CD4-positive, alpha-beta T cell treated with Interleukin-4 for 1 hour (primary cell): ENCODE measurements around the gene HAP1.

Source experiments
- DNase-seq, 2 donors: peaks; one replicate each; pipeline ENCODE4 v3.0.0-alpha.2; 2020 to 2022

Gene HAP1

GRCh38 chr17:41762391-41762790 lies 27.9 kb upstream of the HAP1 start:
- no peak for DNase-seq

- DNase-seq: peak in 1 of 2 donors; percentile 20
Measured at GRCh38 chr17:41760878-41761277, 26.4 kb upstream of the HAP1 start.

DNA sequence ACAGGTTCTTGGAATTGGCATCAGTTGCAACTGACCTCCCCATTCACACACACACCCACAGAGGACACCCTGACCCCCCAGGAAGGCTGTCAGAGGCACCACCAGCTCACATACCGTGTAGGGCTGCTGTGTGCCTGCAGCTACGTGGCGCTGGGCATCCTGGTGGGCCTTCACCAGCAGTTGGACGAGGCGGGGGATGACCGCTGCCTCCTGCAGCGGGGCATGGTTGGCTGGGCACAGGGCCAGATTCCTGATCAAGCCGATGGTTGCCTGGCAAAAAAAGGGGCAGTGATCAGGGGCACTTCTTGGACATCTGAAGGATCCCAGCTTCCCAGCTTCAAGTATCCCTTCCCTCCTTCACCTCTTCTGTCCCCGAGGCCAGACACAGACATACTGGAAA lies 24.2 kb upstream of the HAP1 start:
- no peak for DNase-seq

- no peak for DNase-seq
Measured at GRCh38 chr17:41754066-41754465, 19.6 kb upstream of the HAP1 start.

- DNase-seq: no peak
Measured at GRCh38 chr17:41751288-41751687, 16.8 kb upstream of the HAP1 start.

- DNase-seq: no peak
Measured at GRCh38 chr17:41750862-41751261, 16.4 kb upstream of the HAP1 start.

DNA sequence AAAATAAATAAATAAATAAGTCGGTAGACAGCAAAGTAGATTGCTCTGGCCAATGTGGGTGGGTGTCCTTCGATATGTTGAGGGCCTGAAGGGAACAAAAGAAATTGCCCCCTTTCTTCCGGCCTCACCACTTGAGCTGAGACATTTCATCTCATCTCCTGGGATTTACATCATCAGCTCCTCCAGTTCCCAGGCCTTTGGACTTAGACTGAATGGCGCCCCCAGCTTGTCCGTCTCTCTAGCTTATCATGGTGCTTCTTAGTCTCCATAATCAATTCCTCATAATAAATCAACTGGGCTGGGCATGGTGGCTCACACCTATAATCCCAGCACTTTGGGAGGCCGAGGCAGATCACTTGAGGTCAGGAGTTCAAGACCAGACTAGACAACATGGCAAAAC lies 13.8 kb upstream of the HAP1 start:
- no peak for DNase-seq

- DNase-seq: no peak
Measured at GRCh38 chr17:41741709-41742108, 7.3 kb upstream of the HAP1 start.

- DNase-seq: no peak
Measured at GRCh38 chr17:41740506-41740905, 6.1 kb upstream of the HAP1 start.

GRCh38 chr17:41739661-41740352 lies 5.4 kb upstream of the HAP1 start:
- no peak for DNase-seq

DNA sequence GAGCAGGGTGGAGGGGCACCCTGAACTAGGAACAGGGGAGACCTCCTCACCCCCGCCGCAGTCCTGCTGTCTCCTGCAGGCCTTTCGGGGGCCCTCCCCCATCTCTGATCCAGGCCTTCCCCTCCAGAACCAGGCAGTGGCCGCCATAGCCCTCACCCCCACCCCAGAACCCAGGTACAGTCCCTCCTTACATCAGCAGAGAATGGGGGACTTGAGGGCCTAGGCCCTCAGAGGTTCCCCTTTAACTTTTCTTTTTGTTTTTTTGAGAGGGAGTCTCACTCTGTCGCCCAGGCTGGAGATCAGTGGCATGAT lies 4.3 kb upstream of the HAP1 start:
- DNase-seq: no peak

DNA sequence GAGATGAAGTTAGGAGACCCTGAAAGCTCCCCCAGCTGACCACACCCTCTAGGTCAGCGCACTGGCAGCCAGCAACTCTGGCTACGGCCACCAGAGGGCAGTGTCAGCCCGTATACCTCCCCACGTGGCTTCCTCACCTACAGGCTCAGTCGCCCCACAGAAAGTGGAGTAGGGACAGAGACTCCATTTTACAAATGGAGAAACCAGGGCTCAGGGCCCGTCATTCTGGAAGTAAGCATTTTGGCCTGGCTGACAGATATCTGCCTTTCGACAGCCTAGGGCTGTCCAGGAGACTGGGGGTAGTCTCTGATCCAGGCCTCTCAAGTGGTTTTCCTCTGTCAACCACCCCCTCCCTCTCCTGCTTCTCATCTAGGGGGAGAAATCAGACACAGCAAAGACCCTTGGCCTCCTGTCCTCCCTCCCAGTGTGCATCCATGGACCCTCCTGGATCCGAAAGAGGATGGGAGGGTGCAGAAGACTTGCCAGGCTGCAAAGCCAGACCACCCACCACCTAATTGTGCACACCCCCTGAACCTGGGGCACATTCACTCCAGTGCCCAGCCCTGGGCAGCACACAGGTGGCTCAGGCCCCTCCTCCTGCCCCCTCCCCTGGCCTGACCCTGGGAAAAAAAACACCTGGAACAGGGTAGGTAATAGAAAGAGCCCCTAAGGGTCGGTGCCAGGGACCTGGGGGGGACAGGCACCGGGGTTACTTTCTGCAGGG lies 3.8 kb upstream of the HAP1 start:
- peak; percentile 80 for DNase-seq

GRCh38 chr17:41737680-41738023 lies 3.2 kb upstream of the HAP1 start:
- DNase-seq: no peak

DNA sequence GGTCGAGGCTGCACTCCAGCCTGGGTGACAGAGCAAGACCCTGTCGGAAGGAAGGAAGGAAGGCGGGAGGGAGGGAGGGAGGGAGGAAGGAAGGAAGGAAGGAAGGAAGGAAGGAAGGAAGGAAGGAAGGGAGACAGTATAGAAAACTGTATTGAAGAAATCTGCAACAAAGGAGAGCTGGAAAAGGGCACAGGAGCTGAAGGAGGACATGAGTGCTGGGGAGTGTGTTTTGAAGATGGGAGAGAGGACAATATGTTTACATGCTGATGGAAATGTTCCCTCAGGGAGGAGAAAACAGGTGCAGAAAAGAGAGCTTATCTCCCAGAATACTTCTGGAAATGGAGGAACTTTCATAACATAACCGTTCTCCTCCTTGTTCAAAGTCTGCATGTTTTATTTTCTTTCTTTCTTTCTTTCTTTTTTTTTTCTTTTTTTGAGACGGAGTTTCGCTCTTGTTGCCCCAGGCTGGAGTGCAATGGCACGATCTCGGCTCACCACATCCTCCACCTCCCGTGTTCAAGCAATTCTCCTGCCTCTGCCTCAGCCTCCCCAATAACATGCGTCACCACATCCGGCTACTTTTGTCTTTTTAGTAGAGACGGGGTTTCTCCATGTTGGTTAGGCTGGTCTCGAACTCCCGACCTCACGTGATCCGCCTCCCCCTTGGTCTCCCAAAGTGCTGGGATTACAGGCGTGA lies 2.7 kb upstream of the HAP1 start:
- peak in 1 of 2 donors; percentile 5 for DNase-seq

- no peak for DNase-seq
Measured at GRCh38 chr17:41735744-41736143, 1.3 kb upstream of the HAP1 start.

DNA sequence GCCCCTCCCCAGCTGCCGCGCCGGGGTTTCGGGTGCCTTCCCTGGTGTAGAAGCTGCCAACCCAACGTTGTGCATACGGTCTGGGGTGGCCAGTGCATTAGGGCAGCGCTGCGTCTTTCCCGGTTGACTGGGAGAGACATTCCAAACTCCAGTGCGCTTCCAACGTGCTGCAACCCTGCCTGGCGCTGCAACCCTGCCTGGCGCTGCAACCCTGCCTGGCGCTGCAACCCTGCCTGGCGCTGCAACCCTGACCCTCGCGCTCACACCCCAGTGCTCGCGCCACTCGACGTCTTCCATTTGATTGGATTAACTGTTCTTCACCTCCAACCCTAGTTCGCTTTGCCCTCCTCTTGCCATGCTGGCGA lies 488 bp upstream of the HAP1 start:
- no peak for DNase-seq

DNA sequence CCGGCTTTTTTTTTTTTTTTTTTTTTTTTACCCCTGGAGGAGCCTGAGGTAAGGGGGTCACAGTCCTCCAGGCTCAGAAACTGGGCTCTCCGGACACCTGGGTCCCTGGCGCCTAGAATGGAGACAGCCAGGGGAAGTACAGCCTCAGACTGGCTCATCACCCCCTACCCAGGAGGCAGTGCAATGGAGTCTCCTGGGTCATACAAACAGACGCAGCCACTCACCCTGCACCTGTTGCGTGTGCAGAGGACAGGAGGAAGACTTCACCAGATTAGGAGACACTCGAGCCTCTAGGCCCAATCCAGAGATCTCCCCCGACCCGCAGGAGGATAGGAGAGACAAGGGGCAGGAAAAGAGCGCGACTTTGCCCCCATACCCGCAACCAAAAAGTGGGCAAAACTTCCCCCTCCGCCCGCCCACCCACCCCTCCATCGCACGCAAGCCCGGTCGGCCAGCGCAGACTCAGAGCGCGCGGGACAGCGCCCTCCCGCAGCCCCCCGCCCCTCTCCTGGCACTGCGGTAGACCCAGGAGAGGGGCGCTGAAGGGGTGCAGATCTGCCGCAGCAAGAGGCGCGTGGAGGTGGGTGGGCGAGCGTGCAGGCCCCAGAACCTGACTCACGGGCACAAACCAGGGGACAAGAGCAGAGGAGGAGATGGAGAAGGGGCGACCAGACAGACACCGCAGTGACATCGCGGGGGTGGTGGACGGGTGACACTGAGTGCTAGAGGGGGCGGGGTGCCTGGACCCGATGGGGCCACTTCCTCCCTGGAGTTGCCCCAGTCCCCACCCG lies 900 bp downstream of the HAP1 start:
- no peak for DNase-seq

DNA sequence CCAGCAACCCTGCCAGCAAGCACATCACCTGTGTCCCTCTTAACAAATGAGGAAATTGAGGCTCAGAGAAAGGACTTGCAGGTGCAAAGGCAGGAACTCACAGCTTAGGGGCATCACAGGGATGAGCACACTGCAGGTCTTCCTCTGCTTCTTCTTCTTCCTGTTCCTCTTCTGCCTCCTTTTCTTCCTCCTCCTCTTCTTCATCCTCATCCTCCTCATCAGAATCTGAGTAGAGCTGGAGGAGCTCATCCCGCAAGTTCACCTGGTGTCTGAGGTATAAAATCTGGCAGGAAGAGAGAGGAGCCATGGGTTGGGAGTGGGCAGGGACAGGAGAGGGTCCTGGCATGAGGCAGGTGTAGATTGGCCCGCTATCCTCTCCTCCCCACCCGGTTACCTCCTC lies 2.6 kb downstream of the HAP1 start:
- DNase-seq: no peak

DNA sequence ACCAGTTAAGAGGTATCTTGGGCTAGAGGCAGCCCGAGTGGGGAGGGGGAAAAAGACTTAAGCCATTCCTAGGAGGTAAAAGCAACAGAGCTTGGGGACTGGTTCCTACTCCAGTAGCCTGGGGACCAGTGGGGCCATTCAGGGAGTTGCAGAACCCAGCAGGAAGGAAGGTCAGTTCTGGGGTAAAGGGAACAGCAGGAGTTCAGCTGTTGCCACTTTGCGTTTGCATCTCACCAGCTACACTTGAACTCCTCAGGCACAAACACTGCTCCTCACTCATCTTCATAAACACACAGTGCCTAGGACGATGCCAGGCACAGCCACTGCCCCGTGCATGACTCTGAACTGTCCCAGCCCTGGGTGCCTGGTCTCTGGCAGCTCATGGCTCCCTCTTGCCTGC lies 4.0 kb downstream of the HAP1 start:
- no peak for DNase-seq

- no peak for DNase-seq
Measured at GRCh38 chr17:41728056-41728455, 6.4 kb downstream of the HAP1 start.

GRCh38 chr17:41725134-41725533 lies 9.3 kb downstream of the HAP1 start:
- DNase-seq: no peak

DNA sequence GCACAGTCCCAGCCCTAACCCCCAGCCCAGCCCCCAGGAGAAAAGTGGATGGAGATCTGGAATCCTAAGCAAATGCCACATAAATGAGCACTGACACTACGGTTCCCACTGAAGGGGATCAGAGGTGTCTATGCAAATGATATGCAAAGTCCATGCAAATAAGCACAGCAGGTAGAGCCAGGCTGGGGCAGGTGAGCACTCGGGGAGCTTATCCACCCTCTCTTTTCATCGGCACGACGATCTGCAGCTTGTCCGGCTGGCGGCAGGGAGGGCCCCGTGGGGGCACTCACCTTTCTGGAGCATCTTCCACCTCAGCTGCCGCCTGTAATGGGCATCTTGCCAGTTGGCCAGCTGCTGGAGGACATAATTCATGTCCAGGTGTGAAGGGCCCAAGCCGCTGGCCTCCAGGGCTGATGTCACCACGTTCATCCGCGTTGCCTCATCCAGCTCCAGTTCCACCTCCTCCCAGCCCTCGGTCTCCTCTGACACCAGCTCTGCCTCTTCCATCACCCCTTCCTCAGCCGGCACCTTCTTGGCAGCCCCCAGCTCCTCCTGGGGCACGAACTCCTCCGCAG lies 9.9 kb downstream of the HAP1 start:
- DNase-seq: no peak

DNA sequence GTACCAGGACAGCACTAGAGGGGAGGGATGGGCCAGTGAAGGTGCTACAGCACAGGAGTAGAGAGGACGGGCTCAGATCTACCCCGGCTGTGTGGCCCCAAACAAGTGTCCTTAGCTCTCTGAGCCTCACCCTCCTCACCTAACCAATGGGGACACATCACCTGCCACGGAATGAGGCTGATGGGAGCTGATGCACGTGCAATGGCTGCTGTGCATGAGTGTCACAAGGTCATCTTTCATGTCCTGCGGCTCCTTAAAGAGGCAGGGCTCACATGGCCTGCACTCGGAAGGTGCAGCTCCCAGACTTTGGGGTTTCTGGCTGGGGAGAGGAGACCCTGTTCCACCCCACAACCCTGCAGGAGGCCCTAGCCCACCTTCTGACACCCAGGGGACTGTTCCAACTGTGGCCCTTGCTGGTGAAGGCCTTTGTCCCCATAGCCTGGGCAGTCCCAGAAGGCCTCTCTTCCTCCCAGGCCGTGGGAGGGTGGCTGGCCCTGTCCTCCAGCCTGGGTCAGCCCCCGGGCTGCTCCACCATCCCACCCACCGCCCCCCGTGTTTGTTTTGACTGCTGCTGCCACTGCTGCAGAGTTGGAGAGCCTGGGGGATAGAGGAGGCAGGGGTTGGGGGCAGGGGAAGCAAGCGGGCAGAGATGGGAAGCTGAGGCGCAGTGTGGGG lies 10.5 kb downstream of the HAP1 start:
- no peak for DNase-seq
